Middle frontal gyrus (tissue), 1 donor: ENCODE results near the gene SHOX.
"Not testable (repeated sequence)": the region's sequence is repeated elsewhere in the genome, so short reads cannot be mapped to it uniquely, and the experiment has no call there.

Experiments
- DNase-seq: peaks from one replicate; pipeline ENCODE4 v3.0.0-alpha.2; 2015; ENCODE audit warnings: low spot score; ENCODE audit errors: extremely low spot score

The SHOX gene

GRCh38 chrX:621705-622503, 8.7 kb upstream of the SHOX start:
- DNase-seq, result no peak

- DNase-seq, result not testable (repeated sequence)
Measured at GRCh38 chrX:622802-623201, 7.8 kb upstream of the SHOX start.

GRCh38 chrX:623268-623598, 7.4 kb upstream of the SHOX start:
- no peak for DNase-seq

GRCh38 chrX:623599-624315, 6.8 kb upstream of the SHOX start:
- DNase-seq, result no peak

GRCh38 chrX:625137-625691, 5.4 kb upstream of the SHOX start:
- DNase-seq, result no peak

- not testable (repeated sequence) for DNase-seq
Measured at GRCh38 chrX:626047-626446, 4.5 kb upstream of the SHOX start.

GRCh38 chrX:626745-627509, 3.7 kb upstream of the SHOX start:
- no peak for DNase-seq

- DNase-seq, result no peak
Measured at GRCh38 chrX:627510-627981, 3.0 kb upstream of the SHOX start.

GRCh38 chrX:627995-628394, 2.6 kb upstream of the SHOX start:
- no peak for DNase-seq

- DNase-seq, result no peak
Measured at GRCh38 chrX:629230-630006, 1.2 kb upstream of the SHOX start.

GRCh38 chrX:630007-630611, 482 bp upstream of the SHOX start:
- no peak for DNase-seq

GRCh38 chrX:631802-632365, 1.3 kb downstream of the SHOX start:
- no peak for DNase-seq

GRCh38 chrX:632366-633042, 1.9 kb downstream of the SHOX start:
- DNase-seq, result no peak

GRCh38 chrX:633043-633984, 2.7 kb downstream of the SHOX start:
- no peak for DNase-seq

- no peak for DNase-seq
Measured at GRCh38 chrX:633985-634958, 3.7 kb downstream of the SHOX start.

GRCh38 chrX:635428-636090, 5.0 kb downstream of the SHOX start:
- no peak for DNase-seq
